IPS-20b (cell line): ENCODE measurements around the gene AQP6.

ENCODE experiments used
- H3K27ac ChIP-seq: one replicate; pipeline ENCODE4 v1.5.1; 2013; ENCODE audit warnings: low read length
- H3K27me3 ChIP-seq: 2 replicates; pipeline ENCODE4 v1.6.1; 2013; ENCODE audit warnings: mild to moderate bottlenecking, low read length, inconsistent platforms; ENCODE audit not compliant: insufficient read depth
- H3K36me3 ChIP-seq: 2 replicates; pipeline ENCODE4 v1.6.1; 2013; ENCODE audit warnings: low read depth, mild to moderate bottlenecking, inconsistent platforms, low read length, moderate library complexity; ENCODE audit not compliant: insufficient read depth
- H3K4me1 ChIP-seq: 2 replicates; pipeline ENCODE4 v1.6.1; 2013; ENCODE audit warnings: mild to moderate bottlenecking, control low read depth, inconsistent platforms, low read length, moderate library complexity; ENCODE audit not compliant: insufficient read depth
- H3K4me3 ChIP-seq: 2 replicates; pipeline ENCODE4 v1.5.1; 2013; ENCODE audit warnings: mild to moderate bottlenecking, low read length, inconsistent platforms
- H3K9ac ChIP-seq: 2 replicates; pipeline ENCODE4 v1.6.1; 2013; ENCODE audit warnings: low read depth, mild to moderate bottlenecking, inconsistent platforms, low read length, moderate library complexity
- H3K9me3 ChIP-seq: 2 replicates; pipeline ENCODE4 v1.6.1; 2013; ENCODE audit warnings: mild to moderate bottlenecking, low read depth, low read length, inconsistent platforms; ENCODE audit not compliant: insufficient read depth

AQP6 gene

GRCh38 chr12:50003595-50003994 lies 30.8 kb downstream of the AQP6 start:
- Histone ChIP-seq H3K36me3 (peaks cover 83% of the 10 kb centered on the region), H3K9ac (no peak overlapping the region), H3K4me3 (no peak overlapping the region), H3K27me3 (no peaks in the 10 kb centered on the region), H3K9me3 (no peaks in the 10 kb centered on the region), H3K27ac (no peak overlapping the region), H3K4me1 (no peaks in the 10 kb centered on the region)

GRCh38 chr12:50004696-50005095 lies 31.9 kb downstream of the AQP6 start:
- H3K9me3 ChIP-seq = no peaks in the 10 kb centered on the region
- peaks cover 76% of the 10 kb centered on the region for H3K36me3 ChIP-seq
- no peak overlapping the region for H3K4me3 ChIP-seq
- no peak overlapping the region for H3K27ac ChIP-seq
- H3K4me1 ChIP-seq = no peaks in the 10 kb centered on the region
- H3K9ac ChIP-seq = no peak overlapping the region
- no peaks in the 10 kb centered on the region for H3K27me3 ChIP-seq

- H3K27ac ChIP-seq = no peak overlapping the region
- no peak overlapping the region for H3K4me3 ChIP-seq
- H3K27me3 ChIP-seq = no peaks in the 10 kb centered on the region
- no peaks in the 10 kb centered on the region for H3K4me1 ChIP-seq
- H3K9ac ChIP-seq = no peak overlapping the region
- H3K9me3 ChIP-seq = no peaks in the 10 kb centered on the region
- H3K36me3 ChIP-seq = peaks cover 76% of the 10 kb centered on the region
These were observed 32.4 kb downstream of the AQP6 start for GRCh38 chr12:50005175-50005574.

GRCh38 chr12:50006280-50006679 lies 33.5 kb downstream of the AQP6 start:
- H3K4me1 ChIP-seq = no peaks in the 10 kb centered on the region
- H3K27me3 ChIP-seq = no peaks in the 10 kb centered on the region
- no peak overlapping the region for H3K9ac ChIP-seq
- no peaks in the 10 kb centered on the region for H3K9me3 ChIP-seq
- H3K27ac ChIP-seq = no peak overlapping the region
- H3K36me3 ChIP-seq = peaks cover 65% of the 10 kb centered on the region
- no peak overlapping the region for H3K4me3 ChIP-seq

GRCh38 chr12:50006754-50007442 lies 34.2 kb downstream of the AQP6 start:
- Histone ChIP-seq H3K36me3 (peaks cover 59% of the 10 kb centered on the region), H3K9me3 (no peaks in the 10 kb centered on the region), H3K9ac (no peak overlapping the region), H3K4me1 (no peaks in the 10 kb centered on the region), H3K27me3 (no peaks in the 10 kb centered on the region), H3K27ac (no peak overlapping the region), H3K4me3 (no peak overlapping the region)

GRCh38 chr12:50013361-50014147 lies 40.8 kb downstream of the AQP6 start:
- peaks cover 23% of the 10 kb centered on the region for H3K36me3 ChIP-seq
- no peak overlapping the region for H3K27ac ChIP-seq
- H3K4me1 ChIP-seq = no peaks in the 10 kb centered on the region; the same call in 1 of the 2 replicates

GRCh38 chr12:50014342-50014741 lies 41.6 kb downstream of the AQP6 start:
- Histone ChIP-seq H3K27me3 (no peaks in the 10 kb centered on the region), H3K9ac (no peak overlapping the region), H3K27ac (no peak overlapping the region), H3K9me3 (no peaks in the 10 kb centered on the region), H3K4me3 (no peak overlapping the region), H3K36me3 (peaks cover 23% of the 10 kb centered on the region), H3K4me1 (no peaks in the 10 kb centered on the region; the same call in 1 of the 2 replicates)

More at GRCh38 chr12:50013361-50014147, 40.8 kb downstream of the AQP6 start:
- Histone ChIP-seq H3K9me3 (no peaks in the 10 kb centered on the region), H3K9ac (no peak overlapping the region), H3K27me3 (no peaks in the 10 kb centered on the region), H3K4me3 (no peak overlapping the region)

- Histone ChIP-seq H3K9me3 (no peaks in the 10 kb centered on the region), H3K4me1 (no peaks in the 10 kb centered on the region; the same call in 1 of the 2 replicates), H3K36me3 (peaks cover 17% of the 10 kb centered on the region), H3K4me3 (no peak overlapping the region), H3K27me3 (no peaks in the 10 kb centered on the region), H3K27ac (no peak overlapping the region), H3K9ac (no peak overlapping the region)
These were observed 44.0 kb downstream of the AQP6 start for GRCh38 chr12:50016501-50017475.

- Histone ChIP-seq H3K9ac (no peak overlapping the region), H3K27ac (no peak overlapping the region), H3K4me3 (no peak overlapping the region), H3K27me3 (no peaks in the 10 kb centered on the region), H3K4me1 (no peaks in the 10 kb centered on the region; the same call in 1 of the 2 replicates), H3K9me3 (no peaks in the 10 kb centered on the region), H3K36me3 (peaks cover 17% of the 10 kb centered on the region)
These were observed 44.9 kb downstream of the AQP6 start for GRCh38 chr12:50017641-50018040.

- Histone ChIP-seq H3K9me3 (no peaks in the 10 kb centered on the region), H3K36me3 (peaks cover 17% of the 10 kb centered on the region), H3K27me3 (no peaks in the 10 kb centered on the region), H3K27ac (no peak overlapping the region), H3K4me3 (no peak overlapping the region), H3K4me1 (no peaks in the 10 kb centered on the region; the same call in 1 of the 2 replicates), H3K9ac (peak overlapping the region; percentile 26; the same call in 1 of the 2 replicates)
These were observed 45.4 kb downstream of the AQP6 start for GRCh38 chr12:50018154-50018553.

- Histone ChIP-seq H3K9me3 (no peaks in the 10 kb centered on the region), H3K9ac (no peak overlapping the region), H3K4me3 (no peak overlapping the region), H3K4me1 (no peaks in the 10 kb centered on the region; the same call in 1 of the 2 replicates), H3K36me3 (peaks cover 17% of the 10 kb centered on the region), H3K27ac (no peak overlapping the region), H3K27me3 (no peaks in the 10 kb centered on the region)
These were observed 46.2 kb downstream of the AQP6 start for GRCh38 chr12:50018968-50019367.
